H1 (cell line): ENCODE results near the gene CHD3. TPM values are rescaled to one million over a fixed set of nuclear protein-coding genes. Genes with fewer than 3 reads are reported as not detected.

Experiments used
- CTCF ChIA-PET: fragments of 300-600 bp; sonication (Branson Sonifier 250); formaldehyde crosslinking; loops from one replicate; lab custom pipeline; 2021; ENCODE audit not compliant: partially characterized antibody; lab: Charles Lee
- POLR2A ChIA-PET: fragments of 300-600 bp; sonication (Branson Sonifier 250); formaldehyde crosslinking; loops from one replicate; lab custom pipeline; 2021; ENCODE audit warnings: inconsistent platforms; ENCODE audit not compliant: partially characterized antibody; lab: Charles Lee
- DNase-seq, 2 experiments: peaks; one replicate each; pipeline versions ENCODE4 v3.0.0 to v3.0.0-alpha.2; 2010 to 2022; ENCODE audit warnings: low spot score in 2 of 2, low read depth in 1 of 2, mixed read lengths in 1 of 2
- FAIRE-seq: peaks from 2 replicates; lab custom pipeline; 2011; peaks lifted over from hg19 to GRCh38; lab: Jason Lieb, UNC
- H2AFZ ChIP-seq: 2 replicates; pipeline ENCODE4 v1.8.1; 2012; ENCODE audit warnings: low read length, inconsistent platforms
- H2AK5ac ChIP-seq: 2 replicates; pipeline ENCODE4 v1.6.1; 2013; ENCODE audit warnings: low read depth, low read length
- H2BK120ac ChIP-seq: replicated peaks from 2 replicates; pipeline ENCODE3; 2013; ENCODE audit warnings: low read depth, low read length, inconsistent platforms
- H2BK12ac ChIP-seq: 2 replicates; pipeline ENCODE4 v1.6.1; 2013; ENCODE audit warnings: low read depth, low read length
- H2BK15ac ChIP-seq: 2 replicates; pipeline ENCODE4 v1.6.1; 2013; ENCODE audit warnings: low read length
- H2BK20ac ChIP-seq: 2 replicates; pipeline ENCODE4 v1.6.1; 2013; ENCODE audit warnings: low read length
- H2BK5ac ChIP-seq: 2 replicates; pipeline ENCODE4 v1.6.1; 2013; ENCODE audit warnings: low read depth, low read length
- H3K14ac ChIP-seq: 2 replicates; pipeline ENCODE4 v1.6.1; 2013; ENCODE audit warnings: inconsistent platforms; ENCODE audit not compliant: insufficient read length
- H3K18ac ChIP-seq: 2 replicates; pipeline ENCODE4 v1.6.1; 2013; ENCODE audit warnings: low read length; ENCODE audit errors: extremely low read depth
- H3K23ac ChIP-seq: 2 replicates; pipeline ENCODE4 v1.6.1; 2013; ENCODE audit warnings: inconsistent platforms; ENCODE audit not compliant: insufficient read length
- H3K23me2 ChIP-seq: 2 replicates; pipeline ENCODE4 v1.6.1; 2013; ENCODE audit warnings: low read depth, low read length
- H3K27ac ChIP-seq: 2 replicates; pipeline ENCODE4 v1.6.1; 2011; ENCODE audit warnings: low read depth, low read length, inconsistent platforms
- H3K27me3 ChIP-seq, 4 experiments: replicated peaks in 1 of 4; 1 replicate in 1 of 4; 2 replicates in 3 of 4; pipeline versions ENCODE4 v1.6.1 to v1.8.1; 2011 to 2013; ENCODE audit warnings: low read length in 3 of 4, mild to moderate bottlenecking in 3 of 4, inconsistent platforms in 2 of 4, mixed read lengths in 2 of 4, moderate library complexity in 1 of 4; ENCODE audit not compliant: control insufficient read depth in 3 of 4, insufficient read depth in 3 of 4; ENCODE audit errors: extremely low read depth in 1 of 4
- H3K36me3 ChIP-seq, 4 experiments: 2 replicates each; pipeline versions ENCODE4 v1.6.1 to v1.8.1; 2011 to 2013; ENCODE audit warnings: mild to moderate bottlenecking in 4 of 4, low read length in 3 of 4, moderate library complexity in 2 of 4, control low read depth in 1 of 4, inconsistent platforms in 1 of 4; ENCODE audit not compliant: insufficient read depth in 4 of 4, control insufficient read depth in 2 of 4
- H3K4ac ChIP-seq: replicated peaks from 2 replicates; pipeline ENCODE3; 2013; ENCODE audit warnings: low read length, low read depth, mixed read lengths, inconsistent platforms; ENCODE audit not compliant: insufficient read length
- H3K4me1 ChIP-seq, 4 experiments: replicated peaks in 1 of 4; 1 replicate in 1 of 4; 2 replicates in 3 of 4; pipeline versions ENCODE4 v1.6.1 to v1.8.1; 2011 to 2013; ENCODE audit warnings: low read length in 3 of 4, inconsistent platforms in 2 of 4, mixed read lengths in 1 of 4; ENCODE audit not compliant: insufficient read depth in 4 of 4, control insufficient read depth in 3 of 4
- H3K4me2 ChIP-seq, 2 experiments: 2 replicates each; pipeline versions ENCODE4 v1.6.1 to v1.8.1; 2011 to 2013; ENCODE audit warnings: low read depth in 2 of 2, low read length in 2 of 2, control low read depth in 1 of 2, inconsistent platforms in 1 of 2, mild to moderate bottlenecking in 1 of 2; ENCODE audit not compliant: insufficient read depth in 1 of 2
- H3K4me3 ChIP-seq, 4 experiments: fragments of 200-600, 300-600 bp in 1 of 4; sonication (generic), shearing (Covaris generic), sonication (Bioruptor Twin) in 1 of 4; 2 replicates each; pipeline versions ENCODE4 v1.5.1 to v1.8.1; 2011 to 2016; ENCODE audit warnings: low read length in 4 of 4, low read depth in 3 of 4, control low read depth in 2 of 4, inconsistent platforms in 2 of 4, mild to moderate bottlenecking in 2 of 4, mixed read lengths in 1 of 4, moderate library complexity in 1 of 4; ENCODE audit not compliant: insufficient read depth in 2 of 4; ENCODE audit errors: extremely low read depth in 1 of 4
- H3K56ac ChIP-seq: replicated peaks from 2 replicates; pipeline ENCODE3; 2013; ENCODE audit warnings: low read depth, mild to moderate bottlenecking, mixed read lengths, low read length, inconsistent platforms; ENCODE audit not compliant: insufficient read length
- H3K79me1 ChIP-seq: 2 replicates; pipeline ENCODE4 v1.6.1; 2013; ENCODE audit warnings: low read depth, low read length, control low read depth
- H3K79me2 ChIP-seq, 2 experiments: 2 replicates each; pipeline versions ENCODE4 v1.6.1 to v1.8.1; 2012 to 2013; ENCODE audit warnings: low read length in 2 of 2, mild to moderate bottlenecking in 2 of 2, inconsistent platforms in 1 of 2; ENCODE audit not compliant: insufficient read depth in 2 of 2, control insufficient read depth in 1 of 2
- H3K9ac ChIP-seq, 4 experiments: replicated peaks in 1 of 4; 1 replicate in 1 of 4; 2 replicates in 3 of 4; pipeline versions ENCODE4 v1.6.1 to v1.8.1; 2011 to 2013; ENCODE audit warnings: low read depth in 3 of 4, low read length in 3 of 4, control low read depth in 2 of 4, mild to moderate bottlenecking in 2 of 4, moderate library complexity in 2 of 4, inconsistent platforms in 1 of 4; ENCODE audit errors: extremely low read depth in 1 of 4
- H3K9me3 ChIP-seq, 2 experiments: 2 replicates each; pipeline versions ENCODE4 v1.6.1 to v1.8.1; 2012 to 2013; ENCODE audit warnings: mild to moderate bottlenecking in 2 of 2, moderate library complexity in 2 of 2, control low read depth in 1 of 2, inconsistent platforms in 1 of 2, low read depth in 1 of 2, low read length in 1 of 2, mixed read lengths in 1 of 2; ENCODE audit not compliant: insufficient read depth in 2 of 2
- H4K20me1 ChIP-seq, 2 experiments: replicated peaks in 1 of 2; 2 replicates each; pipeline versions ENCODE3 to v1.8.1; 2011 to 2013; ENCODE audit warnings: inconsistent platforms in 2 of 2, low read length in 2 of 2, mild to moderate bottlenecking in 1 of 2; ENCODE audit not compliant: insufficient read depth in 2 of 2, control insufficient read depth in 1 of 2
- H4K5ac ChIP-seq: 2 replicates; pipeline ENCODE4 v1.6.1; 2013; ENCODE audit warnings: low read length, low read depth, mixed read lengths, inconsistent platforms; ENCODE audit not compliant: insufficient read length
- H4K8ac ChIP-seq: 2 replicates; pipeline ENCODE4 v1.8.0; 2013; ENCODE audit warnings: mild to moderate bottlenecking, moderate library complexity, low read length, inconsistent platforms; ENCODE audit not compliant: insufficient read depth; ENCODE audit errors: extremely low read depth
- H4K91ac ChIP-seq: replicated peaks from 2 replicates; pipeline ENCODE3; 2013; ENCODE audit warnings: low read length, mixed read lengths, inconsistent platforms; ENCODE audit not compliant: insufficient read length
- CREB1 ChIP-seq: IDR thresholded peaks from 2 replicates; pipeline ENCODE4 v1.6.1; 2012; ENCODE audit warnings: inconsistent platforms
- POU5F1 ChIP-seq: IDR thresholded peaks from 2 replicates; pipeline ENCODE4 v1.6.1; 2011; ENCODE audit warnings: low read depth, mild to moderate bottlenecking, low read length, moderate library complexity
- SIRT6 ChIP-seq: IDR thresholded peaks from one replicate; pipeline ENCODE4 v1.7.1; 2012; ENCODE audit warnings: low read length, inconsistent platforms
- SP2 ChIP-seq: IDR thresholded peaks from 2 replicates; pipeline ENCODE4 v1.6.1; 2012; ENCODE audit warnings: mild to moderate bottlenecking, low read length, inconsistent platforms
- SP4 ChIP-seq: IDR thresholded peaks from 2 replicates; pipeline ENCODE4 v1.6.1; 2012; ENCODE audit warnings: low read length, inconsistent platforms
- WGBS, 2 experiments: shearing (Covaris generic) in 1 of 2; methylation state at CpG; one replicate each; pipeline versions ENCODE4 v1.1.6 to v1.1.7; 2013 to 2015; ENCODE audit warnings: low lambda C conversion rate in 2 of 2, mixed read lengths in 2 of 2, inconsistent platforms in 1 of 2, low coverage in 1 of 2, missing lambda C conversion rate in 1 of 2; ENCODE audit not compliant: insufficient replicate concordance in 2 of 2, insufficient coverage in 1 of 2, insufficient read length in 1 of 2; ENCODE audit errors: extremely low coverage in 1 of 2, missing lambda C conversion rate in 1 of 2; 5-methylcytosine and 5-hydroxymethylcytosine counted together
- polyA plus RNA-seq, 7 experiments: library from polyadenylated mRNA; depleted of rRNA in 3 of 7; stranded (reverse) in 5 of 7; unstranded in 2 of 7; fragments of >200 nt in 5 of 7; fragments of 200-250 nt in 2 of 7; gene quantifications; 1 replicate in 5 of 7; 2 replicates in 1 of 7; 4 replicates in 1 of 7; pipeline versions ENCODE4 v1.2.1 to v1.2.3, GENCODE V29; 2011 to 2013; ENCODE audit warnings: missing spikeins in 2 of 7, mixed read lengths in 2 of 7
- total RNA-seq: library from RNA; stranded (reverse); fragmentation: NEBNext Ultra II Directional; extraction: Animal tissue kit (Norgen Biotek cat#: 25700); gene quantifications from 2 replicates; pipeline ENCODE4 v1.2.1, GENCODE V29; 2021
- TF ChIP-seq, protein P1 (sequence below): IDR thresholded peaks from 2 replicates; pipeline ENCODE4 v1.6.1; 2012; ENCODE audit warnings: inconsistent platforms
- TF ChIP-seq, protein P2 (sequence below): IDR thresholded peaks from 2 replicates; pipeline ENCODE4 v1.6.1; 2011; ENCODE audit warnings: low read length, improper control_type of control experiment

CHD3 gene
- total and polyA plus RNA-seq, 2 of the 8 experiments (the other 6 are each of a cell fraction or from before 2014, with no cell fraction given): 12.3 to 12.9 TPM

GRCh38 chr17:7894866-7895265 is 6.3 kb downstream of the CHD3 start:
- Histone ChIP-seq H4K5ac (no peak overlapping the region), H2AK5ac (no peak overlapping the region), H4K91ac (no peak overlapping the region), H3K9me3 (no peaks in the 10 kb centered on the region; a peak in 1 of 4 replicates), H2AFZ (no peak overlapping the region), H3K79me1 (no peaks in the 10 kb centered on the region), H3K23ac (no peak overlapping the region), H3K79me2 (no peaks in the 10 kb centered on the region), H2BK12ac (no peak overlapping the region), H3K27me3 (no peaks in the 10 kb centered on the region), H3K4me3 (no peak overlapping the region), H3K27ac (no peak overlapping the region), H2BK15ac (no peak overlapping the region), H3K36me3 (peaks cover 0 to 9% (median 2%) of the 10 kb centered on the region in 4 experiments; a peak in 3 of 8 replicates), H3K18ac (no peak overlapping the region), H4K8ac (no peak overlapping the region), H3K56ac (no peak overlapping the region), H2BK5ac (no peak overlapping the region), H3K4me1 (peaks cover 0 to 1% (median 0%) of the 10 kb centered on the region in 4 experiments; a peak in 1 of 7 replicates), H3K4me2 (no peak overlapping the region), H3K9ac (no peak overlapping the region), H3K23me2 (no peaks in the 10 kb centered on the region; the same call in 1 of the 2 replicates), H4K20me1 (no peaks in the 10 kb centered on the region), H3K14ac (no peak overlapping the region), H3K4ac (no peak overlapping the region), H2BK20ac (no peak overlapping the region), H2BK120ac (no peak overlapping the region)
- ChIA-PET CTCF (interaction anchor here (0.5 to 0.6 kb wide), 3 partner anchors 25 to 156 kb away, joined by 3 read pairs; no protein-coding TSS in a partner anchor), POLR2A (no interaction called here)
- no peak for DNase-seq
- 97% methylated on average over 8 of the region's 8 CpGs; no CpG with 5 or more reads in 1 of the 2 experiments for WGBS, 2 experiments
- FAIRE-seq: no peak
- TF ChIP-seq, protein P1, sequence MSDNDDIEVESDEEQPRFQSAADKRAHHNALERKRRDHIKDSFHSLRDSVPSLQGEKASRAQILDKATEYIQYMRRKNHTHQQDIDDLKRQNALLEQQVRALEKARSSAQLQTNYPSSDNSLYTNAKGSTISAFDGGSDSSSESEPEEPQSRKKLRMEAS: no peak
- TF ChIP-seq SP4: no peak
- no peak for TF ChIP-seq CREB1
- TF ChIP-seq POU5F1: no peak
- TF ChIP-seq, protein P2, sequence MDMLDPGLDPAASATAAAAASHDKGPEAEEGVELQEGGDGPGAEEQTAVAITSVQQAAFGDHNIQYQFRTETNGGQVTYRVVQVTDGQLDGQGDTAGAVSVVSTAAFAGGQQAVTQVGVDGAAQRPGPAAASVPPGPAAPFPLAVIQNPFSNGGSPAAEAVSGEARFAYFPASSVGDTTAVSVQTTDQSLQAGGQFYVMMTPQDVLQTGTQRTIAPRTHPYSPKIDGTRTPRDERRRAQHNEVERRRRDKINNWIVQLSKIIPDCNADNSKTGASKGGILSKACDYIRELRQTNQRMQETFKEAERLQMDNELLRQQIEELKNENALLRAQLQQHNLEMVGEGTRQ: no peak
- no peak for TF ChIP-seq SP2
- TF ChIP-seq SIRT6: no peak
